Caco-2 (cell line): ENCODE data around the gene MALAT1. TPM values are rescaled to one million over a fixed set of nuclear protein-coding genes. Genes with fewer than 3 reads are reported as not detected.
"Not testable (repeated sequence)": the region's sequence is repeated elsewhere in the genome, so short reads cannot be mapped to it uniquely, and the experiment has no call there.

Experiments
- BruUV-seq: library from RNA; stranded (reverse); fragments of 400-500 nt; replicated peaks from 2 replicates; lab custom pipeline; 2021; lab: Mats Ljungman, UMichigan
- CTCF ChIA-PET: fragments of 300-600 bp; sonication (Branson Sonifier 250); formaldehyde crosslinking; loops from one replicate; lab custom pipeline; 2022; ENCODE audit warnings: antibody characterized with exemption; lab: Charles Lee
- POLR2A ChIA-PET: fragments of 300-600 bp; sonication (Branson Sonifier 250); formaldehyde crosslinking; loops from one replicate; lab custom pipeline; 2022; ENCODE audit warnings: antibody characterized with exemption; lab: Charles Lee
- DNase-seq, 2 experiments: peaks; one replicate each; pipeline versions ENCODE4 v3.0.0 to v3.0.0-alpha.2; 2020 to 2022
- H3K27me3 ChIP-seq: replicated peaks from 2 replicates; pipeline ENCODE4 v1.6.0; 2011; ENCODE audit warnings: low read length; ENCODE audit not compliant: control insufficient read depth, insufficient read depth
- H3K36me3 ChIP-seq: 2 replicates; pipeline ENCODE4 v1.5.1; 2011; ENCODE audit warnings: low read length; ENCODE audit not compliant: control insufficient read depth, insufficient read depth
- H3K4me1 ChIP-seq: fragments of 250-450 bp; sonication (Bioruptor Pico); 2 replicates; pipeline ENCODE4 v1.5.1; 2020; ENCODE audit warnings: mild to moderate bottlenecking
- H3K4me3 ChIP-seq: 2 replicates; pipeline ENCODE4 v1.5.1; 2011; ENCODE audit warnings: low read depth, mild to moderate bottlenecking, control low read depth, low read length
- H3K9me3 ChIP-seq: fragments of 250-450 bp; sonication (Bioruptor Pico); 2 replicates; pipeline ENCODE4 v1.5.1; 2020; ENCODE audit warnings: mild to moderate bottlenecking, moderate library complexity
- H3K27ac Mint-ChIP-seq: one replicate; pipeline ENCODE4 v1.8.0; 2022; ENCODE audit warnings: mixed read lengths; ENCODE audit not compliant: unreplicated experiment
- H3K27me3 Mint-ChIP-seq: one replicate; pipeline ENCODE4 v1.8.0; 2022; ENCODE audit warnings: mixed read lengths; ENCODE audit not compliant: insufficient read depth, unreplicated experiment
- H3K36me3 Mint-ChIP-seq: one replicate; pipeline ENCODE4 v1.8.0; 2022; ENCODE audit warnings: mild to moderate bottlenecking, mixed read lengths; ENCODE audit not compliant: insufficient read depth, unreplicated experiment
- H3K4me1 Mint-ChIP-seq: one replicate; pipeline ENCODE4 v1.8.0; 2022; ENCODE audit warnings: low read depth, mixed read lengths; ENCODE audit not compliant: unreplicated experiment
- H3K4me3 Mint-ChIP-seq: one replicate; pipeline ENCODE4 v1.8.0; 2022; ENCODE audit warnings: mild to moderate bottlenecking, moderate library complexity, mixed read lengths; ENCODE audit not compliant: unreplicated experiment
- H3K9me3 Mint-ChIP-seq: one replicate; pipeline ENCODE4 v1.8.0; 2022; ENCODE audit warnings: mixed read lengths; ENCODE audit not compliant: unreplicated experiment
- CTCF ChIP-seq, 2 experiments: fragments of 200-600 bp in 1 of 2; IDR thresholded peaks; 1 replicate in 1 of 2; 2 replicates in 1 of 2; pipeline versions ENCODE4 v1.5.1 to v1.8.0; 2011 to 2022; ENCODE audit warnings: antibody characterized with exemption in 1 of 2, control low read depth in 1 of 2, inconsistent platforms in 1 of 2, low read depth in 1 of 2, low read length in 1 of 2, mild to moderate bottlenecking in 1 of 2, moderate library complexity in 1 of 2; ENCODE audit not compliant: insufficient read depth in 1 of 2, severe bottlenecking in 1 of 2, unreplicated experiment in 1 of 2
- intact Hi-C: fragments of 100-400 bp; cut with micrococcal nuclease; formaldehyde crosslinking; loops from one replicate; pipeline ENCODE4 v1.10.0; 2022; ENCODE audit not compliant: unreplicated experiment
- total RNA-seq: library from RNA; stranded (reverse); gene quantifications from 2 replicates; pipeline ENCODE4 v1.2.3, GENCODE V29; 2022

The MALAT1 gene
- total RNA-seq, 1 experiment from 2014 or later, result 4,914 TPM

GRCh38 chr11:65521777-65522521 is 23.1 kb downstream of the MALAT1 start:
- H3K9me3 ChIP-seq, BruUV-seq, CTCF ChIA-PET, H3K36me3 ChIP-seq, DNase-seq, H3K27me3 Mint-ChIP-seq, H3K27me3 ChIP-seq, H3K9me3 Mint-ChIP-seq: not testable (repeated sequence)
- intact Hi-C loops, result loop anchor here (2.0 kb wide), 1 partner anchor 49 kb away; the partner anchor contains the start of gene ZNRD2
- Mint-ChIP-seq H3K4me3 (peak overlapping the region; percentile 88), H3K36me3 (peaks cover 19% of the 10 kb centered on the region), H3K4me1 (peaks cover 25% of the 10 kb centered on the region), H3K27ac (peak overlapping the region; percentile 95)
- POLR2A ChIA-PET, result interaction anchor here (0.7 kb wide), 1 partner anchor 247 kb away, joined by 4 read pairs; no protein-coding TSS in a partner anchor
- H3K4me1 ChIP-seq, result peaks cover 42% of the 10 kb centered on the region
- peak overlapping the region; percentile 36 for H3K4me3 ChIP-seq

GRCh38 chr11:65522718-65523630 is 24.1 kb downstream of the MALAT1 start:
- H3K9me3 Mint-ChIP-seq, H3K36me3 ChIP-seq, H3K9me3 ChIP-seq, H3K27me3 ChIP-seq, CTCF ChIA-PET, BruUV-seq, H3K27me3 Mint-ChIP-seq: not testable (repeated sequence)
- H3K27ac Mint-ChIP-seq, result peak overlapping the region; percentile 95
- intact Hi-C loops, result loop anchor here (2.0 kb wide), 1 partner anchor 48 kb away; the partner anchor contains the start of gene ZNRD2
- peaks cover 25% of the 10 kb centered on the region for H3K4me1 Mint-ChIP-seq
- DNase-seq, result peak; percentile 74 to 79
- peaks cover 29% of the 10 kb centered on the region for H3K36me3 Mint-ChIP-seq
- POLR2A ChIA-PET, result interaction anchor here (0.7 kb wide), 1 partner anchor 248 kb away, joined by 4 read pairs; no protein-coding TSS in a partner anchor
- Histone ChIP-seq H3K4me3 (peak overlapping the region; percentile 36), H3K4me1 (peaks cover 42% of the 10 kb centered on the region)
- peak overlapping the region; percentile 88 for H3K4me3 Mint-ChIP-seq

- peak overlapping the region; percentile 95 for H3K27ac Mint-ChIP-seq
- CTCF ChIA-PET, H3K27me3 ChIP-seq: not testable (repeated sequence)
These were observed 24.8 kb downstream of the MALAT1 start for GRCh38 chr11:65523631-65523968.

GRCh38 chr11:65524014-65524740 is 25.3 kb downstream of the MALAT1 start:
- peak overlapping the region; percentile 88 for H3K4me3 Mint-ChIP-seq
- intact Hi-C loops, result no loop called here
- BruUV-seq, result TSS peak; percentile 15
- H3K36me3 ChIP-seq, result peaks cover 3% of the 10 kb centered on the region
- H3K27me3 ChIP-seq, result no peaks in the 10 kb centered on the region
- H3K36me3 Mint-ChIP-seq, result peaks cover 34% of the 10 kb centered on the region
- no peaks in the 10 kb centered on the region for H3K9me3 Mint-ChIP-seq
- peaks cover 42% of the 10 kb centered on the region for H3K4me1 ChIP-seq
- peak overlapping the region; percentile 28 for H3K4me3 ChIP-seq
- peak overlapping the region; percentile 95 for H3K27ac Mint-ChIP-seq
- no peaks in the 10 kb centered on the region for H3K9me3 ChIP-seq
- no peak for DNase-seq
- peaks cover 31% of the 10 kb centered on the region for H3K4me1 Mint-ChIP-seq
- ChIA-PET POLR2A (interaction anchor here (0.5 to 1.6 kb wide), 7 partner anchors 17 to 52 kb away, joined by 3 to 7 read pairs (median 4); partner anchors contain the start of gene MALAT1), CTCF (interaction anchor here (0.5 to 1.1 kb wide), 5 partner anchors 13 to 249 kb away, joined by 3 to 4 read pairs (median 3); partner anchors contain the start of gene ZNRD2)
- TF ChIP-seq CTCF (IDR thresholded peaks at IDR 0.05; ENCODE audit: insufficient read depth in 1 of 2, low read depth in 1 of 2, low read length in 1 of 2, severe bottlenecking in 1 of 2, unreplicated experiment in 1 of 2), result no peak
- no peaks in the 10 kb centered on the region for H3K27me3 Mint-ChIP-seq

More at GRCh38 chr11:65523631-65523968, 24.8 kb downstream of the MALAT1 start:
- intact Hi-C loops, result loop anchor here (2.0 kb wide), 1 partner anchor 47 kb away; the partner anchor contains the start of gene ZNRD2
- DNase-seq, H3K27me3 Mint-ChIP-seq, H3K9me3 ChIP-seq, H3K9me3 Mint-ChIP-seq, BruUV-seq, H3K36me3 ChIP-seq: not testable (repeated sequence)
- POLR2A ChIA-PET, result interaction anchor here (0.5 to 1.6 kb wide), 2 partner anchors 16 to 27 kb away, joined by 3 read pairs; no protein-coding TSS in a partner anchor
- peaks cover 26% of the 10 kb centered on the region for H3K4me1 Mint-ChIP-seq
- H3K36me3 Mint-ChIP-seq, result peaks cover 30% of the 10 kb centered on the region
- peak overlapping the region; percentile 88 for H3K4me3 Mint-ChIP-seq
- H3K4me1 ChIP-seq, result peaks cover 42% of the 10 kb centered on the region
- H3K4me3 ChIP-seq, result peak overlapping the region; percentile 23; the same call in 1 of the 2 replicates
